Mesendoderm (in vitro differentiated cells): ENCODE data around the gene NBEA.

Experiments used
- DNase-seq: peaks from one replicate; pipeline ENCODE4 v3.0.0; 2013
- H2AK5ac ChIP-seq: 2 replicates; pipeline ENCODE4 v1.6.1; 2013; ENCODE audit warnings: low read length, inconsistent platforms
- H2BK120ac ChIP-seq: 2 replicates; pipeline ENCODE4 v1.6.1; 2013; ENCODE audit warnings: low read depth, mild to moderate bottlenecking, low read length, moderate library complexity, mixed read lengths
- H2BK15ac ChIP-seq: replicated peaks from 2 replicates; pipeline ENCODE4 v1.6.1; 2013; ENCODE audit warnings: low read depth, mild to moderate bottlenecking, moderate library complexity
- H2BK5ac ChIP-seq: 2 replicates; pipeline ENCODE4 v1.6.1; 2013; ENCODE audit warnings: low read length, inconsistent platforms
- H3K18ac ChIP-seq: 2 replicates; pipeline ENCODE4 v1.6.1; 2013; ENCODE audit warnings: mild to moderate bottlenecking, low read length, mixed read lengths
- H3K23ac ChIP-seq: one replicate; pipeline ENCODE4 v1.6.1; 2013; ENCODE audit warnings: low read length
- H3K27ac ChIP-seq: 2 replicates; pipeline ENCODE4 v1.5.1; 2013; ENCODE audit warnings: low read depth, mild to moderate bottlenecking, inconsistent platforms, low read length, moderate library complexity
- H3K27me3 ChIP-seq: 2 replicates; pipeline ENCODE4 v1.6.1; 2013; ENCODE audit warnings: low read length, control low read depth, mild to moderate bottlenecking, inconsistent platforms; ENCODE audit not compliant: insufficient read depth, poor library complexity
- H3K36me3 ChIP-seq: 2 replicates; pipeline ENCODE4 v1.6.1; 2013; ENCODE audit warnings: low read length, inconsistent platforms; ENCODE audit not compliant: control insufficient read depth, insufficient read depth
- H3K4ac ChIP-seq: one replicate; pipeline ENCODE4 v1.6.1; 2013; ENCODE audit warnings: low read depth, mild to moderate bottlenecking, low read length, moderate library complexity
- H3K4me1 ChIP-seq: 2 replicates; pipeline ENCODE4 v1.6.1; 2013; ENCODE audit warnings: low read depth, low read length, inconsistent platforms; ENCODE audit not compliant: control insufficient read depth
- H3K4me2 ChIP-seq: 2 replicates; pipeline ENCODE4 v1.6.1; 2013; ENCODE audit warnings: low read length
- H3K4me3 ChIP-seq: 2 replicates; pipeline ENCODE4 v1.5.1; 2013; ENCODE audit warnings: mild to moderate bottlenecking, low read length
- H3K56ac ChIP-seq: one replicate; pipeline ENCODE4 v1.6.1; 2013; ENCODE audit warnings: low read length
- H3K79me1 ChIP-seq: 2 replicates; pipeline ENCODE4 v1.6.1; 2013; ENCODE audit warnings: low read length, inconsistent platforms
- H3K79me2 ChIP-seq: 2 replicates; pipeline ENCODE4 v1.6.1; 2013; ENCODE audit warnings: mild to moderate bottlenecking, low read length; ENCODE audit not compliant: control insufficient read depth, insufficient read depth
- H3K9ac ChIP-seq: 2 replicates; pipeline ENCODE4 v1.6.1; 2013; ENCODE audit warnings: low read length, inconsistent platforms
- H4K5ac ChIP-seq: one replicate; pipeline ENCODE4 v1.6.1; 2013; ENCODE audit warnings: low read length
- H4K8ac ChIP-seq: one replicate; pipeline ENCODE4 v1.6.1; 2013; ENCODE audit warnings: low read depth, mild to moderate bottlenecking, control low read depth, low read length, moderate library complexity
- WGBS: extraction: QIAGEN DNeasy Blood & Tissue Kit; methylation state at CpG from one replicate; pipeline ENCODE4 v1.1.7; 2013; ENCODE audit warnings: low lambda C conversion rate, missing lambda C conversion rate; ENCODE audit not compliant: insufficient coverage; ENCODE audit errors: extremely low coverage; 5-methylcytosine and 5-hydroxymethylcytosine counted together

The NBEA gene

GRCh38 chr13:35345992-35346391 is 403.9 kb downstream of the NBEA start:
- H3K4ac ChIP-seq = no peak overlapping the region
- H3K27ac ChIP-seq = no peak overlapping the region
- H3K36me3 ChIP-seq = no peaks in the 10 kb centered on the region
- no peak overlapping the region for H3K4me3 ChIP-seq
- no peak overlapping the region for H4K8ac ChIP-seq
- WGBS = no CpG with 5 or more reads among the region's 2 CpGs
- H3K79me1 ChIP-seq = no peaks in the 10 kb centered on the region
- no peak overlapping the region for H3K18ac ChIP-seq
- no peak overlapping the region for H2BK120ac ChIP-seq
- H4K5ac ChIP-seq = no peak overlapping the region
- no peak overlapping the region for H3K23ac ChIP-seq
- H3K27me3 ChIP-seq = no peaks in the 10 kb centered on the region
- H2AK5ac ChIP-seq = no peak overlapping the region
- no peak overlapping the region for H2BK15ac ChIP-seq
- H3K4me1 ChIP-seq = no peaks in the 10 kb centered on the region
- no peaks in the 10 kb centered on the region for H3K79me2 ChIP-seq
- no peak overlapping the region for H3K9ac ChIP-seq
- H3K4me2 ChIP-seq = no peak overlapping the region
- no peak for DNase-seq
- no peak overlapping the region for H2BK5ac ChIP-seq
- no peak overlapping the region for H3K56ac ChIP-seq

DNA sequence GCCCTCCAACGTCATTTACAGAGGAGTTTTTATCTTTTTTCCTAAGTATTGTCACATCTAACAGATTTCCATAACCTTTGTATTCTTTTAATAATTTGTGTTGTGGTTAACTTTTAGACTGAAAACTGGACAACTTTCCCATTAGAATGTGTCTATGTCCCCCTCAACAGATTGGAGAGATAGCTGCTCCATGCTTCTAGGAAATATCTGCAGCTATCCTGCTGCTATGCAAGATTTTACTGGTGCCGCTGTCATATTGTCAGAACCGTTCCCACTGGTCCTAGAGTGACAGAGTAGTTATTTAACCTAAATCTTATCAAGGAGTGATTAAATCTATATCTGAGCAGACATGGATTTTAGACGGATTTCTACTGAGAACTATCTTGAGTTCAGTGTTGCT is 404.4 kb downstream of the NBEA start:
- H3K18ac ChIP-seq = no peak overlapping the region
- H2AK5ac ChIP-seq = no peak overlapping the region
- H3K23ac ChIP-seq = no peak overlapping the region
- no peaks in the 10 kb centered on the region for H3K79me2 ChIP-seq
- no peak overlapping the region for H4K5ac ChIP-seq
- H3K79me1 ChIP-seq = no peaks in the 10 kb centered on the region
- no peaks in the 10 kb centered on the region for H3K36me3 ChIP-seq
- H3K4me2 ChIP-seq = no peak overlapping the region
- H3K27ac ChIP-seq = no peak overlapping the region
- H3K9ac ChIP-seq = no peak overlapping the region
- H4K8ac ChIP-seq = no peak overlapping the region
- no CpG with 5 or more reads among the region's 4 CpGs for WGBS
- no peak overlapping the region for H2BK15ac ChIP-seq
- no peak overlapping the region for H2BK5ac ChIP-seq
- H3K27me3 ChIP-seq = no peaks in the 10 kb centered on the region
- no peak overlapping the region for H2BK120ac ChIP-seq
- H3K4me3 ChIP-seq = no peak overlapping the region
- no peak overlapping the region for H3K4ac ChIP-seq
- no peaks in the 10 kb centered on the region for H3K4me1 ChIP-seq
- no peak for DNase-seq
- H3K56ac ChIP-seq = no peak overlapping the region

DNA sequence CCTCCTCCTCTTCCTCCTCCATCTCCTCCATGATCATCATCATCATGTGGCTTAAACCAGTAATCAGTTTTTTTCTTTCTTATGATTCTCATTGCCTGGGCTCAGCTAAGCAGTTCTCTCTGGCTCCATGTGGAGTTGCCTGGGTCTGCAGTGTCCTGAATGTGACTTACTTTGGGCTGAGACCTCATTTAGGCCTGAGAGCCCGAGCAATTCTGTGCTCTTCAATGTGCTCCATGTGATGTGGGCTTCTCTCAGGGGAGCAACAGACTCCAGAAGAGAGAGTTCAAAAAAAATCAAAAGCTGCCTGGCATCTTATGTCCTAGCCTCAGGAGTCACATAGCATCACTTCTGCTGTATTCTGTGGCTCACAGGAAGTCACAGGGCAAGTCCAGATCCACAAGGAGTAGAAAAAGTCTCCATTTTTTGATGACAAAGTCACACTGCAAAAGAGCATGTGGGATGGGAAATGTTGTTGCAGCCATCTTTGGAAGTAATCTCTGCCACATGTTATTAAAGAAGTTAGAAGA is 405.7 kb downstream of the NBEA start:
- Histone ChIP-seq H3K79me2 (no peaks in the 10 kb centered on the region), H3K4me2 (no peak overlapping the region), H2AK5ac (no peak overlapping the region), H3K18ac (no peak overlapping the region), H2BK5ac (no peak overlapping the region), H3K56ac (no peak overlapping the region), H3K9ac (no peak overlapping the region), H3K27ac (no peak overlapping the region), H3K4ac (no peak overlapping the region), H3K4me3 (no peak overlapping the region), H3K27me3 (no peaks in the 10 kb centered on the region), H4K8ac (no peak overlapping the region), H2BK15ac (no peak overlapping the region), H2BK120ac (no peak overlapping the region), H3K79me1 (no peaks in the 10 kb centered on the region), H3K23ac (no peak overlapping the region), H3K36me3 (no peaks in the 10 kb centered on the region), H3K4me1 (no peaks in the 10 kb centered on the region), H4K5ac (no peak overlapping the region)
- no CpG with 5 or more reads among the region's 1 CpG for WGBS
- DNase-seq = peak; percentile 5

DNA sequence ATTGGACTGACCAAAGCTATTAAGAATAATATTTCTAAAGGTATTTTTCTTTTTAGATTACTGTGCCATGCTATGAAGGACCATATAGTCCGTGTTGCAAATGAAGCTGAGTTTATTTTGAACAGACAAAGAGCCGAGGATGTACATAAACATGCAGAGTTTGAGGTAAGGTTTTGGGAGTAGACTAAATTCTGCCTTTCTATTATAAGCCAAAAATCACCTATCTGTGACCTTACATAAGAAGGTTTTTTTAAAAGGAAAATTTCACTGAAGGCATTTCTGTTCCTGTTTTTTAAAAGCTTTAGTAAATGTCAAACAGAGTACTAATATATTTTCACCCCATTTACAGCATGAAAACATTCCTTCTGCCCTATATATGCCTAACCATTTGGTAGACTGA is 407.0 kb downstream of the NBEA start:
- Histone ChIP-seq H4K5ac (no peak overlapping the region), H3K4me2 (no peak overlapping the region), H3K27me3 (no peaks in the 10 kb centered on the region), H3K56ac (no peak overlapping the region), H3K4ac (no peak overlapping the region), H2BK120ac (no peak overlapping the region), H3K36me3 (no peaks in the 10 kb centered on the region), H3K23ac (no peak overlapping the region), H3K9ac (no peak overlapping the region), H3K79me1 (no peaks in the 10 kb centered on the region), H4K8ac (no peak overlapping the region), H2BK15ac (no peak overlapping the region), H3K79me2 (no peaks in the 10 kb centered on the region), H2BK5ac (no peak overlapping the region), H3K27ac (no peak overlapping the region), H3K4me3 (no peak overlapping the region), H3K18ac (no peak overlapping the region), H3K4me1 (no peaks in the 10 kb centered on the region), H2AK5ac (no peak overlapping the region)
- DNase-seq = no peak
- WGBS = no CpG with 5 or more reads among the region's 2 CpGs

- H3K4me3 ChIP-seq = no peak overlapping the region
- no peak overlapping the region for H3K9ac ChIP-seq
- H3K18ac ChIP-seq = no peak overlapping the region
- H2BK5ac ChIP-seq = no peak overlapping the region
- H3K79me1 ChIP-seq = no peaks in the 10 kb centered on the region
- WGBS = no CpG with 5 or more reads among the region's 5 CpGs
- peak; percentile 16 for DNase-seq
- no peaks in the 10 kb centered on the region for H3K36me3 ChIP-seq
- H3K4me2 ChIP-seq = no peak overlapping the region
- H3K27ac ChIP-seq = no peak overlapping the region
- no peak overlapping the region for H3K4ac ChIP-seq
- H2AK5ac ChIP-seq = no peak overlapping the region
- H2BK15ac ChIP-seq = no peak overlapping the region
- no peaks in the 10 kb centered on the region for H3K4me1 ChIP-seq
- no peak overlapping the region for H3K56ac ChIP-seq
- no peaks in the 10 kb centered on the region for H3K27me3 ChIP-seq
- no peak overlapping the region for H3K23ac ChIP-seq
- no peak overlapping the region for H4K5ac ChIP-seq
- H3K79me2 ChIP-seq = no peaks in the 10 kb centered on the region
- no peak overlapping the region for H4K8ac ChIP-seq
- H2BK120ac ChIP-seq = no peak overlapping the region
Measured at GRCh38 chr13:35349673-35350278, 407.7 kb downstream of the NBEA start.

- no peak overlapping the region for H3K18ac ChIP-seq
- H3K4me3 ChIP-seq = no peak overlapping the region
- H2BK120ac ChIP-seq = no peak overlapping the region
- H4K8ac ChIP-seq = no peak overlapping the region
- no peak overlapping the region for H3K56ac ChIP-seq
- no peak overlapping the region for H2AK5ac ChIP-seq
- no peak overlapping the region for H3K23ac ChIP-seq
- H4K5ac ChIP-seq = no peak overlapping the region
- H3K4ac ChIP-seq = no peak overlapping the region
- no peaks in the 10 kb centered on the region for H3K79me1 ChIP-seq
- H3K79me2 ChIP-seq = no peaks in the 10 kb centered on the region
- H3K27me3 ChIP-seq = no peaks in the 10 kb centered on the region
- H3K4me1 ChIP-seq = no peaks in the 10 kb centered on the region
- no peak overlapping the region for H3K4me2 ChIP-seq
- no peak overlapping the region for H3K9ac ChIP-seq
- H3K36me3 ChIP-seq = no peaks in the 10 kb centered on the region
- WGBS = no CpG with 5 or more reads among the region's 2 CpGs
- H2BK15ac ChIP-seq = no peak overlapping the region
- no peak overlapping the region for H2BK5ac ChIP-seq
- DNase-seq = no peak
- no peak overlapping the region for H3K27ac ChIP-seq
Measured at GRCh38 chr13:35354285-35354684, 412.2 kb downstream of the NBEA start.
